T-helper 17 cell (primary cell): ENCODE measurements around the gene CDH6. TPM values are rescaled to one million over a fixed set of nuclear protein-coding genes. Genes with fewer than 3 reads are reported as not detected.

Experiments
- ATAC-seq: fragments of 150-1000 bp; cut with Tn5 transposase; 2 replicates; pipeline ENCODE4 v1.10.0; 2021; ENCODE audit warnings: mild to moderate bottlenecking, moderate library complexity
- DNase-seq, 3 donors: peaks; one replicate each; pipeline versions ENCODE4 v3.0.0 to v3.0.0-alpha.2; 2020 to 2021
- H3K9me3 ChIP-seq: one replicate; pipeline ENCODE4 v1.7.0; 2013; ENCODE audit warnings: low read length, mild to moderate bottlenecking; ENCODE audit not compliant: control insufficient read depth, poor library complexity, severe bottlenecking
- H3K27ac Mint-ChIP-seq: one replicate; pipeline ENCODE4 v1.8.0; 2022; ENCODE audit warnings: mild to moderate bottlenecking, moderate library complexity, mixed read lengths
- H3K27me3 Mint-ChIP-seq: one replicate; pipeline ENCODE4 v1.8.0; 2022; ENCODE audit warnings: mixed read lengths
- H3K36me3 Mint-ChIP-seq: one replicate; pipeline ENCODE4 v1.8.0; 2022; ENCODE audit warnings: low read depth, mixed read lengths
- H3K4me1 Mint-ChIP-seq: one replicate; pipeline ENCODE4 v1.8.0; 2022; ENCODE audit warnings: mild to moderate bottlenecking, mixed read lengths
- H3K4me3 Mint-ChIP-seq: one replicate; pipeline ENCODE4 v1.8.0; 2022; ENCODE audit warnings: mild to moderate bottlenecking, moderate library complexity, mixed read lengths
- total RNA-seq, 4 donors: library from RNA in 2 of 4; stranded (reverse) in 2 of 4; gene quantifications; one replicate each; pipeline ENCODE4 v1.2.3 and lab custom pipeline; 2022 to 2026

The CDH6 gene
- total RNA-seq, 2 donors from 2014 or later = 0.21 TPM; not detected in 1

DNA sequence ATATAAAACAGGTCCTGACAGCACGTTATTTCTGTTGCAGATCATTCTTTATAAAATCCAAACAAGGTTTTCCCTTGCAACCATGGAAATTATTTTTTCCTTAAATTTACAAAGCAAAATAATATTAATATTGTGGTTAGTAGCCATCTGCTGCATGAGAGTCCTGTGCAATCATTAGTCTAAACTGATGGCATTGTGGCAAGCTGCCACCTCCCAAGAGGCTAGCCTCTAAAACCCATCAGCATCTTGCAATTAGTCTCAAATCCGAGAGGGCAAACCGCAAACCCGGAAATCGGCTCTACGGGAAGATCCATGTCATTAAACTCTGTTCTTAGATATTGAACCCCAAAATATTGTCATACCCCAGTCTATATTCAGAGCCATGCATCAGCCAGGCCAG, 11.3 kb upstream of the CDH6 start:
- no peaks in the 10 kb centered on the region for H3K4me1 Mint-ChIP-seq
- H3K27ac Mint-ChIP-seq = no peak overlapping the region
- no peak for DNase-seq
- H3K36me3 Mint-ChIP-seq = no peaks in the 10 kb centered on the region
- no peaks in the 10 kb centered on the region for H3K9me3 ChIP-seq
- no peak for ATAC-seq
- H3K4me3 Mint-ChIP-seq = no peak overlapping the region
- no peaks in the 10 kb centered on the region for H3K27me3 Mint-ChIP-seq

DNA sequence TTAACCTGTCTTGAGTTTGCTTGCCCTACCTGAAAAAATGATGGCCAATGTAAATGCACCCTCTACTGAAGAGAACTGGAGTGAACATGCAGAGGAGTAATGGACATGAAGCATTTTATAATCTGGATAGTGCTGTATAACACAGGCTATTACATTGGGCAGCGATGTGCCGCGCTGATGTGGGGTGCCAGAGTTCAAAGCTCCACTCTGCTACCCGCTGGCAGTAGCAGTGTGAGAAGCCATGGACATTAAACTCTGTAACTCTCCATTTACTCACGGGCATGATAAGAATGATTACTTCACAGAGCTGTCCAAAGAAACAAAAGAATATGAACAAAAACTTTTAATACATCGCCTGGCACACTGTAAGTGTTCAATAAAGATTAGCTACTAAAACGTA, 7.5 kb upstream of the CDH6 start:
- no peak for ATAC-seq

DNA sequence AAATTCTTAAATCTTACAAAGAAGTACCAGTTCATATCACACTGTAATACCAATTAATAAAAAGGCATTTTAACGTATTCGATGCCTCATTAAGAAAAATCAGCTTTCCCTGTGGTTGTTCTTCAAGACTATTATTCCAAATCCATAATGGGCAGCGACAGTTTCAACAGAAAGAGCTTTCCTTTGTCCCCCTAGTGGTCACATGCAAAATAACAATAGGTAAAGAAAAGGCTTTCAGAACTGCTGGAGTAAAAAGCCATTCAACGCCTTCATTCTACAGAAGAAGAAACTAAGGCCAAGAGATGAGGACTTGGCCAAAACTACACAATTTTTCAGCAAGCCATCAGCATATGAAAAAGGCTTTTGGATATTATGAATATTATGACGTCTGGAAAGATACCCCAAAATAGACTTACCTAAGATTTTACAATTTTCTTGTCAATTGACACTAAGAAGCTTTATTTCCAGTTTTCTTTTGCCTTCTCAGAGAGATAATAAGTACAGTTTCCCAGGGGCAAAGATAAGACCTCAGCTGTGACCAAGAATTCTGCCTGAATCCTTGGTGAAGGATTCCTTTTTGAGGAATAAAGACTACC, 6.7 kb upstream of the CDH6 start:
- peaks cover under 1% of the 10 kb centered on the region for H3K27me3 Mint-ChIP-seq
- ATAC-seq (no peak), DNase-seq (no peak)
- H3K36me3 Mint-ChIP-seq = no peaks in the 10 kb centered on the region
- H3K9me3 ChIP-seq = no peaks in the 10 kb centered on the region
- no peak overlapping the region for H3K4me3 Mint-ChIP-seq
- no peak overlapping the region for H3K27ac Mint-ChIP-seq
- no peaks in the 10 kb centered on the region for H3K4me1 Mint-ChIP-seq

More for the DNA sequence above, 7.5 kb upstream of the CDH6 start:
- H3K4me1 Mint-ChIP-seq = no peaks in the 10 kb centered on the region
- no peak for DNase-seq
- H3K4me3 Mint-ChIP-seq = no peak overlapping the region
- H3K27me3 Mint-ChIP-seq = no peaks in the 10 kb centered on the region
- H3K9me3 ChIP-seq = no peaks in the 10 kb centered on the region
- no peaks in the 10 kb centered on the region for H3K36me3 Mint-ChIP-seq
- H3K27ac Mint-ChIP-seq = no peak overlapping the region

GRCh38 chr5:31187591-31187990, 5.9 kb upstream of the CDH6 start:
- DNase-seq (no peak), ATAC-seq (no peak)
- Mint-ChIP-seq H3K36me3 (no peaks in the 10 kb centered on the region), H3K4me1 (no peaks in the 10 kb centered on the region), H3K4me3 (no peak overlapping the region), H3K27me3 (peaks cover 9% of the 10 kb centered on the region), H3K27ac (no peak overlapping the region)
- H3K9me3 ChIP-seq = no peaks in the 10 kb centered on the region

DNA sequence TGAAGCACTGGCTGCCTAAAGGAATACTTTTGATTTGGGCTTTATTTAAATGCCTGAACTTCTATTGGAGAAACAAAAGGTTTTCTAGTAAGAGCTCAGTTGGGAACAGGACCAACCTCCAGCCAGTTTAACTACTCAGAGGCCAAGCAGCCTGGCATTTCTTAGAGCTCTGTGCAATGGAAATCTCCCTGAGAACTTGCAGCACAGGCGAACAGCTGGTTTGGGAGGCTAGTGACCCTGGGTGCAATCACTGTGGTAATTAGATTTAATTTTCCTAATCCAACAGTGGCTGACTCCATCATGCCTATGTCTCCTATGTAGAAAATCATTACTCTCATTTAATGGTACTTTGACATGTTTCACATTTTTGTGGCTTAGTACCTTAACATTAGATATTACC, 1.0 kb upstream of the CDH6 start:
- Mint-ChIP-seq H3K4me1 (peaks cover 5% of the 10 kb centered on the region), H3K4me3 (no peak overlapping the region), H3K27me3 (peaks cover 56% of the 10 kb centered on the region), H3K27ac (no peak overlapping the region), H3K36me3 (peaks cover 4% of the 10 kb centered on the region)
- no peak for ATAC-seq
- no peaks in the 10 kb centered on the region for H3K9me3 ChIP-seq
- DNase-seq = no peak

DNA sequence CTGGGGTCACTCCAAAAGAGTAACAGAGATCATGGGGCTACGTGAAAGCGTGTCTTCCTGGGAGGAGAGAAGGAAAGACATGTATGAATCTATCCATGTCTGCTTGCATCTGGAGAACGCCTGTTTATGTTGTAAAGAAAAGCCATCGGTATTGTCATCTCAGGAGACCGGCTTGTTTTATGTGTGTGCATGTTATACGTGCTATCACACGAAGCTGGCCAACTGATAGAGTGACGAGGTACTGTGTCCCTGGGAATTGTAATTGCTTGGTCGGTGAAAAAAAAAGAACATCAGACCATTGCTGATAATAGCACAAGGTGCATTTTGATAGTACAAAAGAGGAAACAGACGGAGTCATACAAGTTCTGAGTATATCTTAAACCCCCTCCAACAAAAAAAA, 370 bp upstream of the CDH6 start:
- DNase-seq = no peak
- Mint-ChIP-seq H3K4me3 (peak overlapping the region; percentile 8), H3K27me3 (peaks cover 63% of the 10 kb centered on the region), H3K36me3 (peaks cover 4% of the 10 kb centered on the region), H3K4me1 (peaks cover 5% of the 10 kb centered on the region), H3K27ac (no peak overlapping the region)
- H3K9me3 ChIP-seq = no peaks in the 10 kb centered on the region
- no peak for ATAC-seq

GRCh38 chr5:31194468-31194813, 955 bp downstream of the CDH6 start:
- DNase-seq = no peak
- ATAC-seq = no peak
- peaks cover 67% of the 10 kb centered on the region for H3K27me3 Mint-ChIP-seq
- peaks cover 4% of the 10 kb centered on the region for H3K36me3 Mint-ChIP-seq
- no peak overlapping the region for H3K27ac Mint-ChIP-seq
- peaks cover 5% of the 10 kb centered on the region for H3K4me1 Mint-ChIP-seq
- H3K9me3 ChIP-seq = no peaks in the 10 kb centered on the region
- no peak overlapping the region for H3K4me3 Mint-ChIP-seq

GRCh38 chr5:31194892-31195555, 1.5 kb downstream of the CDH6 start:
- no peak for DNase-seq
- peaks cover 67% of the 10 kb centered on the region for H3K27me3 Mint-ChIP-seq
- peak overlapping the region; percentile 10 for H3K4me3 Mint-ChIP-seq
- H3K4me1 Mint-ChIP-seq = peaks cover 5% of the 10 kb centered on the region
- ATAC-seq = no peak
- peaks cover 4% of the 10 kb centered on the region for H3K36me3 Mint-ChIP-seq
- no peaks in the 10 kb centered on the region for H3K9me3 ChIP-seq
- H3K27ac Mint-ChIP-seq = no peak overlapping the region

DNA sequence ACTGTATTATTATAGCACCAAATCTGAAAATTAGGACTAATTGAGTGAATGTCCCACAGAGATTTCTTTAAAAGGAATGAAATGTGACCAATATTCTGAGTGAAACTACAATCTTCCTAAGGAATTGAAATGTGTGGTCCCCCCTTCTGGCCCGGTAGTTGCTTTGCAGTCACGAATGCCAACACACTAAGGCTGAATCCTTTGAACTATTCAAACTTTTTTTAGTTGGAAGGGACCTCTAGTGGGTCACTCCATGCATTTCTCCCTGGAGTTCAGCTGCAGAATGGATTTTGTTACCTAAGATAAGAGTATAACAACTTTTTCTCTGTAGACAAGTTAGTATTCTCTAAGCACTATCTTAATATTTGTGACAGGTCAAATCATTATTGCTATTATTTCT, 2.8 kb downstream of the CDH6 start:
- H3K4me1 Mint-ChIP-seq = peaks cover 5% of the 10 kb centered on the region

DNA sequence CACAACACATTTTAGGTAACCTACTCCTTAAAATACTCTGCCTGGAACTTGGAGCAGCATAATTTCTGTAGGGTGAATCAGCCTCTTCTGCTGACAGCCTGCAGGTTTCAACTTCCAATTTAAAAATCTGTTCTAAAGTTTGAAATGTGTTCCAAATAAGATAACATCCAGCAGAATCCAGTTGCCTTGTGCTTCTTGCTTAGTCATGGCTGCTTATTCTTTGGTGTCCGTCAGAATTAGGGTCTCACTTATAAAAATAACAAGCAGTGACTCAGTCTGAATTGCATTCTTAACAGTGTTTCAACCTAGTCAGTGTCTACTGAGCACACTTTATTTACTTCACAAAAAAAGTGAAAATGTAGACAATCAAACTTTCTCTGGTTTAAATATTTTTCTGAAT, 3.7 kb downstream of the CDH6 start:
- ATAC-seq (no peak), DNase-seq (no peak)
- H3K36me3 Mint-ChIP-seq = peaks cover 4% of the 10 kb centered on the region
- H3K4me3 Mint-ChIP-seq = no peak overlapping the region
- H3K9me3 ChIP-seq = no peaks in the 10 kb centered on the region
- H3K27me3 Mint-ChIP-seq = peaks cover 62% of the 10 kb centered on the region
- H3K4me1 Mint-ChIP-seq = peaks cover 5% of the 10 kb centered on the region
- H3K27ac Mint-ChIP-seq = no peak overlapping the region

More for the DNA sequence above, 2.8 kb downstream of the CDH6 start:
- Mint-ChIP-seq H3K27ac (no peak overlapping the region), H3K27me3 (peaks cover 67% of the 10 kb centered on the region), H3K36me3 (peaks cover 4% of the 10 kb centered on the region), H3K4me3 (no peak overlapping the region)
- H3K9me3 ChIP-seq = no peaks in the 10 kb centered on the region
- DNase-seq (no peak), ATAC-seq (no peak)

DNA sequence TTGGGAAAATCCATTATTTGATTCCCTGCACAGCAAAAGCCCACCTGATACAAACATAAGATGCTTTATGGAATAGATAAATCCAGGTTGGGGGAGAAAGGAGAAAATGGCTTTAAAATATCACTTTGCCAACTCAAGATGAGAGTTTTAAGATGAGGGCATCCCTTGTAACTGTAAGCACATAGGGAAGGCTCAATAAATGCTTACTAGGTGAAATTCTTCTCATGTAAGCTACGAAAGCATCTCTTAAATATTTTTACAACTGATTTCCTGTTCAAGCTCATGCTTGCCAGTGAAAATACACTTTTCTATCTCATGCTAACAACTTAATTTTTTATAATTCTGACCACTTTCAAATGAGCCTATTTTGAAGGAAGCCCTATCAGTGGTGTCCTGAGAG, 11.5 kb downstream of the CDH6 start:
- no peak for ATAC-seq

DNA sequence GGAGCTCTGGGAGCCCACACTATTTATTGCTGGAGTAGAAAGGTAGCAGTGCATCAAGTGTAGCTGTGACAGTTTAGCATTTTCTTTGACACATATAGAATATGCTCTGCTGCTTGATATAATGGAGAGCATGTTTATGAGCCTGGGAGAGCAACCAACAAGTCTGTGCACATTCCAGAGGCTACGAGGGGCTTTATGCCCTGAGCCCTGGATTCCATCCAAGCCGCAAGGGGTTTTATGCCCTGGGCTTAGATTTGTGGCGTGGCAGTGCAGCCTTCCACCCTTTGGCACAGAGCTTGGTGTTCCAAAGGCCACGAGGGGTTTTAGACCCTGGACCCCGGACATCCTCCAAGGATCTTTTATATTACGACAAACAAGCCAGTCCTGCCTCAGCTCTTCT, 14.6 kb downstream of the CDH6 start:
- Mint-ChIP-seq H3K4me3 (no peak overlapping the region), H3K27ac (no peak overlapping the region)

More for the DNA sequence above, 11.5 kb downstream of the CDH6 start:
- no peaks in the 10 kb centered on the region for H3K9me3 ChIP-seq
- H3K4me3 Mint-ChIP-seq = no peak overlapping the region
- no peaks in the 10 kb centered on the region for H3K27me3 Mint-ChIP-seq
- DNase-seq = no peak
- H3K36me3 Mint-ChIP-seq = no peaks in the 10 kb centered on the region
- no peak overlapping the region for H3K27ac Mint-ChIP-seq
- H3K4me1 Mint-ChIP-seq = no peaks in the 10 kb centered on the region

DNA sequence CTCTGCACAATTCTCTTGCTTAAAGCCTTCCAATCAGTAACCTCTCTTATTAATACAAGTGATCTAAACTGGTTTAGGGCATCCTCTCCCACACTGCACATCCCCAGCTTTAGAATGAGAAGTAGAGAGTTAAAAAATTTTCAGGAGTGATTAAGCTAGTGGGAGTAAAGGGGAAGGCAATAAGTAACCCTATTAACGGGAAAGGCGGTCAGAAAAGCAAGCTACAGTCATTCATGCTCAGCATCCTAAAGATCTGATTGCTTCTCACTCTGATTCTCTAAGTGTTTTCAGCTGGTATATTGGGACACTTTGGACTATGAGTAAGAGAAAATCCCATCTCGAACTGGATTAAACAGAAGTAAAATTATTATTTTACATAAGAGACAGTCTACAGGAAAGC, 15.8 kb downstream of the CDH6 start:
- no peaks in the 10 kb centered on the region for H3K4me1 Mint-ChIP-seq
- H3K27me3 Mint-ChIP-seq = no peaks in the 10 kb centered on the region
- no peaks in the 10 kb centered on the region for H3K9me3 ChIP-seq
- H3K36me3 Mint-ChIP-seq = no peaks in the 10 kb centered on the region
- DNase-seq (no peak), ATAC-seq (no peak)
- H3K4me3 Mint-ChIP-seq = no peak overlapping the region
- no peak overlapping the region for H3K27ac Mint-ChIP-seq

More for the DNA sequence above, 14.6 kb downstream of the CDH6 start:
- no peak for ATAC-seq
- DNase-seq = no peak
- H3K36me3 Mint-ChIP-seq = no peaks in the 10 kb centered on the region
- H3K9me3 ChIP-seq = no peaks in the 10 kb centered on the region
- no peaks in the 10 kb centered on the region for H3K4me1 Mint-ChIP-seq
- no peaks in the 10 kb centered on the region for H3K27me3 Mint-ChIP-seq

DNA sequence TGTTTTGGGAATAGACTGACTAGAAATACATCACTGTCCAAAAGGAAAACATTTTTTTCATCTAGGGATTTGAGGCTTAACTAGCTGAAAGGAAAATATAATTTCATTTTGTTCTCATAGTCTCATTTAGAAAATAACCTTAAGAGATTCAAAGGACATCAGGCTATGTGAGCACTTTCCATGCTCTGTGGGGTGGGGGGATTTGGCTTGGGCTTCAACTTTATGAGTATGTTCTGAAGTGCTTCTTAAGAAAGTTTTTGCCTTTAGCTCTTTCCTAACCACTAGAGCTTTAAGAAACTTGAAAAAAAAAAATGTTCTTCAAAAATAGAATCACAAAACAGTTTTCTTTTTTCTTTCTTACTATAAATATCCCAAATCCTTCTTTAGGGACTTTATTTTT, 17.6 kb downstream of the CDH6 start:
- Mint-ChIP-seq H3K36me3 (no peaks in the 10 kb centered on the region), H3K27me3 (no peaks in the 10 kb centered on the region), H3K4me1 (no peaks in the 10 kb centered on the region), H3K27ac (no peak overlapping the region), H3K4me3 (no peak overlapping the region)
- DNase-seq (no peak), ATAC-seq (no peak)
- no peaks in the 10 kb centered on the region for H3K9me3 ChIP-seq
